HG02798 (cell line): ENCODE measurements around the gene POLG.

Source experiments
- ATAC-seq: cut with Tn5 transposase; IDR thresholded peaks from one replicate; pipeline ENCODE4 v1.9.1; 2021; ENCODE audit warnings: mild to moderate bottlenecking; ENCODE audit not compliant: unreplicated experiment, poor library complexity

The POLG gene

GRCh38 chr15:89370978-89371227, 36.3 kb upstream of the POLG start:
- ATAC-seq, result no peak

GRCh38 chr15:89370120-89370977, 35.7 kb upstream of the POLG start:
- no peak for ATAC-seq

- no peak for ATAC-seq
These were observed 34.8 kb upstream of the POLG start for GRCh38 chr15:89369341-89369947.

GRCh38 chr15:89368566-89369223, 34.1 kb upstream of the POLG start:
- ATAC-seq, result no peak

- ATAC-seq, result no peak
These were observed 33.1 kb upstream of the POLG start for GRCh38 chr15:89367485-89368451.

GRCh38 chr15:89366656-89367393, 32.2 kb upstream of the POLG start:
- no peak for ATAC-seq

GRCh38 chr15:89365462-89366065, 30.9 kb upstream of the POLG start:
- no peak for ATAC-seq

GRCh38 chr15:89364741-89365450, 30.3 kb upstream of the POLG start:
- ATAC-seq, result no peak

- ATAC-seq, result no peak
These were observed 29.7 kb upstream of the POLG start for GRCh38 chr15:89364341-89364740.

GRCh38 chr15:89363770-89364169, 29.1 kb upstream of the POLG start:
- no peak for ATAC-seq

GRCh38 chr15:89363133-89363532, 28.5 kb upstream of the POLG start:
- no peak for ATAC-seq

GRCh38 chr15:89362203-89363101, 27.8 kb upstream of the POLG start:
- no peak for ATAC-seq

GRCh38 chr15:89361451-89362202, 27.0 kb upstream of the POLG start:
- ATAC-seq, result no peak

- ATAC-seq, result no peak
These were observed 25.8 kb upstream of the POLG start for GRCh38 chr15:89360294-89360971.

GRCh38 chr15:89359471-89360293, 25.1 kb upstream of the POLG start:
- ATAC-seq, result no peak
